Measurements from ENCODE around the gene FXYD3. TPM values are rescaled to one million over a fixed set of nuclear protein-coding genes. Genes with fewer than 3 reads are reported as not detected.

The FXYD3 gene
- total and polyA plus RNA-seq, 2 donors (not counting 1 experiment from before 2014, with no cell fraction given) = not detected

GRCh38 chr19:35155981-35156672, 40.5 kb downstream of the FXYD3 start:
- no peak for DNase-seq (ENCODE audit: low read depth in 2 of 2)
- H3K36me3 ChIP-seq (ENCODE audit: control insufficient read depth, insufficient read depth, low read length) = peaks cover 9% of the 10 kb centered on the region
- no peaks in the 10 kb centered on the region for H3K9me3 ChIP-seq (ENCODE audit: control insufficient read depth, insufficient read depth, low read depth, low read length)
- H3K4me1 ChIP-seq (ENCODE audit: control insufficient read depth, extremely low read depth, insufficient read depth, low read length) = peaks cover 2% of the 10 kb centered on the region
- H3K4me3 ChIP-seq (replicated peaks in 1 of 4; ENCODE audit: control extremely low read depth in 1 of 4, insufficient read depth in 1 of 4, low read depth in 3 of 4, low read length in 4 of 4) = peak overlapping the region; percentile 69 to 90 (median 86)
- no peak overlapping the region for H3K27ac ChIP-seq (ENCODE audit: insufficient read depth, low read length)
- H2AFZ ChIP-seq (ENCODE audit: low read length) = no peak overlapping the region
- peak overlapping the region; percentile 92 for H3K4me2 ChIP-seq (ENCODE audit: extremely low read depth, insufficient read depth, low read length)
- TF ChIP-seq CTCF (conservative IDR thresholded peaks at IDR 0.05 in 1 of 2, IDR thresholded peaks at IDR 0.05 in 1 of 2; ENCODE audit: low read depth in 1 of 2, low read length in 2 of 2) = no peak
- H4K20me1 ChIP-seq (ENCODE audit: control insufficient read depth, extremely low read depth, insufficient read depth, low read length) = no peaks in the 10 kb centered on the region
- H3K27me3 ChIP-seq (ENCODE audit: control insufficient read depth, insufficient read depth, low read length) = no peaks in the 10 kb centered on the region
- H3K9ac ChIP-seq (ENCODE audit: insufficient read depth, low read length) = no peak overlapping the region
- H3K79me2 ChIP-seq (ENCODE audit: control insufficient read depth, insufficient read depth, low read length) = peaks cover 22% of the 10 kb centered on the region

GRCh38 chr19:35156673-35157014, 41.0 kb downstream of the FXYD3 start:
- no peaks in the 10 kb centered on the region for H4K20me1 ChIP-seq (ENCODE audit: control insufficient read depth, extremely low read depth, insufficient read depth, low read length)
- H3K9me3 ChIP-seq (ENCODE audit: control insufficient read depth, insufficient read depth, low read depth, low read length) = no peaks in the 10 kb centered on the region
- H3K36me3 ChIP-seq (ENCODE audit: control insufficient read depth, insufficient read depth, low read length) = peaks cover 11% of the 10 kb centered on the region
- H3K79me2 ChIP-seq (ENCODE audit: control insufficient read depth, insufficient read depth, low read length) = peaks cover 22% of the 10 kb centered on the region
- H3K9ac ChIP-seq (ENCODE audit: insufficient read depth, low read length) = no peak overlapping the region
- no peak overlapping the region for H2AFZ ChIP-seq (ENCODE audit: low read length)
- no peak for TF ChIP-seq EZH2 (IDR thresholded peaks at IDR 0.05; ENCODE audit: low read length, missing control alignments)
- no peak overlapping the region for H3K4me2 ChIP-seq (ENCODE audit: extremely low read depth, insufficient read depth, low read length)
- H3K27me3 ChIP-seq (ENCODE audit: control insufficient read depth, insufficient read depth, low read length) = no peaks in the 10 kb centered on the region
- no peak for DNase-seq (ENCODE audit: low read depth in 2 of 2)
- H3K27ac ChIP-seq (ENCODE audit: insufficient read depth, low read length) = no peak overlapping the region
- no peak overlapping the region for H3K4me3 ChIP-seq (replicated peaks in 1 of 4; ENCODE audit: control extremely low read depth in 1 of 4, insufficient read depth in 1 of 4, low read depth in 3 of 4, low read length in 4 of 4)
- peaks cover 2% of the 10 kb centered on the region for H3K4me1 ChIP-seq (ENCODE audit: control insufficient read depth, extremely low read depth, insufficient read depth, low read length)

- Histone ChIP-seq H3K9ac (ENCODE audit: insufficient read depth, low read length) (no peak overlapping the region), H3K4me2 (ENCODE audit: extremely low read depth, insufficient read depth, low read length) (no peak overlapping the region), H3K9me3 (ENCODE audit: control insufficient read depth, insufficient read depth, low read depth, low read length) (no peaks in the 10 kb centered on the region), H3K27ac (ENCODE audit: insufficient read depth, low read length) (no peak overlapping the region), H3K36me3 (ENCODE audit: control insufficient read depth, insufficient read depth, low read length) (peaks cover 11% of the 10 kb centered on the region), H2AFZ (ENCODE audit: low read length) (no peak overlapping the region), H4K20me1 (ENCODE audit: control insufficient read depth, extremely low read depth, insufficient read depth, low read length) (no peaks in the 10 kb centered on the region), H3K79me2 (ENCODE audit: control insufficient read depth, insufficient read depth, low read length) (peaks cover 22% of the 10 kb centered on the region), H3K4me1 (ENCODE audit: control insufficient read depth, extremely low read depth, insufficient read depth, low read length) (peaks cover 2% of the 10 kb centered on the region), H3K4me3 (replicated peaks in 1 of 4; ENCODE audit: control extremely low read depth in 1 of 4, insufficient read depth in 1 of 4, low read depth in 3 of 4, low read length in 4 of 4) (no peak overlapping the region), H3K27me3 (ENCODE audit: control insufficient read depth, insufficient read depth, low read length) (no peaks in the 10 kb centered on the region)
- TF ChIP-seq CTCF (conservative IDR thresholded peaks at IDR 0.05 in 1 of 2, IDR thresholded peaks at IDR 0.05 in 1 of 2; ENCODE audit: low read depth in 1 of 2, low read length in 2 of 2) = no peak
- TF ChIP-seq EZH2 (IDR thresholded peaks at IDR 0.05; ENCODE audit: low read length, missing control alignments) = no peak
- DNase-seq (ENCODE audit: low read depth in 2 of 2) = no peak
These were observed 41.8 kb downstream of the FXYD3 start for GRCh38 chr19:35157431-35157830.
